Measurements from ENCODE around the gene RPL28. TPM values are rescaled to one million over a fixed set of nuclear protein-coding genes. Genes with fewer than 3 reads are reported as not detected.

Gene RPL28
- total RNA-seq, 5 donors from 2014 or later (not counting 1 experiment from before 2014, with no cell fraction given) = 3,465 to 4,436 (median 4,286) TPM

DNA sequence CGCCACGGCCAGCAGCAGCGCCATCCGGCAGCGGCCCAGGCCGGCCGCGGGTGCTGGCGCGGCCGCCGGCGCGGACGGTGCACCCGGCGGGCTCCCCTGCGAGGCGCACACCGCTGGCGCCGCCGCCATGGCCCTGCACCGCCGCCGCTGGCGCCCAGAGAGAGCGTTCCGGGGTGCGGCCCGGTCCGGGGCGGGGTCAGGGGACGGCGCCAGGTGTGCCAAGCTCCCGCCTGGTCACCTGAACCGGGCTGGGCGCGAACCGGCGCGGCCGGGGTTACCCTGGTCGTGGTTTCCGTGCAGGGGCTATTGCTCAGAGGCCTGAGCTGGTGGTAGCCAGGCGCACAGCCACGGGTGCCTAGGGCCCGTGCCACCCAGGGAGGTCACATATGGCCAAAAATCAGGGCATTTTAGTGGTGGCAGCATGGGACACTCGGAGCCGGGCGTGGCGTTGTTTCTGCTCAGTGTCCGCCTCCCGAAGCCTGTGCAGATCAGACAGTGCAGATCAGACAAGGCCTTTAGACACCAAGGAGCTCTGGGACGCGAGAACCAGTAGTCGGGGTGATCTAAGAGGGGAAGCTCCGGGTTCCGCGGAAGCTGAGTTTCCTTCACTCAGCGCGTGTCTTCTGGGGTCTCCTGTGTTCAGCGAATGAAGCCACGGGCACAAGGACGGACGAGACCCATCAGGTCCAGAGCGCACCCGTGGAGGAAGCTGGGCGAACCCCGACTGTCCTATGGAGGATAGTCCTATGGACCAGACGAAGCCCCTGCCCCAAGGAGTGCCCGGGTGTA is 1.4 kb upstream of the RPL28 start, which contains the start of gene TMEM238:
Gene TMEM238, minus strand, starts transcription at position 162 of the 789 bp plus-strand sequence. Its CDS starts 33 bp downstream, at position 129.
- ATAC-seq (replicated peaks in 1 of 4) (peak in 2 of 4 experiments; percentile 13 to 18), DNase-seq (peak in 14 of 35 experiments; percentile 20 to 55 (median 36))
- Mint-ChIP-seq H3K9me3 (no peaks in the 10 kb centered on the region), H3K36me3 (peaks cover 28% of the 10 kb centered on the region), H3K27ac (peak within 1 kb of the TSS; percentile 98 to 99), H3K27me3 (no peaks in the 10 kb centered on the region), H3K4me3 (peak within 1 kb of the TSS; percentile 98 to 100 (median 98)), H3K4me1 (peaks cover 58 to 67% (median 64%) of the 10 kb centered on the region in 3 donors)
- WGBS (ENCODE audit: insufficient coverage) = 17% methylated on average over 70 of the region's 72 CpGs
- ChIA-PET CTCF (interaction anchor here in 1 of 2 donors (0.6 to 2.1 kb wide), 2 partner anchors 45 to 295 kb away, joined by 6 to 9 read pairs; partner anchors contain the start of gene KMT5C), POLR2A (interaction anchor here (0.5 to 1.2 kb wide), 5 partner anchors 16 to 107 kb away, joined by 3 to 7 read pairs (median 4); partner anchors contain the start of genes KMT5C (in 1 of the 2), UBE2S (in 1 of the 2) and ZNF628 (in 1 of the 2))
- H3K27me3 ChIP-seq (replicated peaks in 1 of 2; ENCODE audit: control insufficient read depth in 2 of 2, extremely low read depth in 1 of 2, insufficient read depth in 2 of 2, low read length in 1 of 2) = no peaks in the 10 kb centered on the region
- peaks cover 4 to 30% of the 10 kb centered on the region in 2 donors for H3K36me3 ChIP-seq (ENCODE audit: control insufficient read depth in 2 of 2, extremely low read depth in 1 of 2, insufficient read depth in 1 of 2, low read length in 1 of 2)
- H3K4me1 ChIP-seq (ENCODE audit: control insufficient read depth in 1 of 2, extremely low read depth in 1 of 2, insufficient read depth in 2 of 2, low read length in 2 of 2) = peaks cover 26 to 57% of the 10 kb centered on the region in 2 experiments
- H3K9me3 ChIP-seq = no peaks in the 10 kb centered on the region
- peak within 1 kb of the TSS; percentile 81 for H3K27ac ChIP-seq (ENCODE audit: low read length)
- H3K4me3 ChIP-seq (ENCODE audit: control insufficient read depth in 1 of 2, extremely low read depth in 1 of 2, low read length in 1 of 2) = peak within 1 kb of the TSS; percentile 97 to 99

DNA sequence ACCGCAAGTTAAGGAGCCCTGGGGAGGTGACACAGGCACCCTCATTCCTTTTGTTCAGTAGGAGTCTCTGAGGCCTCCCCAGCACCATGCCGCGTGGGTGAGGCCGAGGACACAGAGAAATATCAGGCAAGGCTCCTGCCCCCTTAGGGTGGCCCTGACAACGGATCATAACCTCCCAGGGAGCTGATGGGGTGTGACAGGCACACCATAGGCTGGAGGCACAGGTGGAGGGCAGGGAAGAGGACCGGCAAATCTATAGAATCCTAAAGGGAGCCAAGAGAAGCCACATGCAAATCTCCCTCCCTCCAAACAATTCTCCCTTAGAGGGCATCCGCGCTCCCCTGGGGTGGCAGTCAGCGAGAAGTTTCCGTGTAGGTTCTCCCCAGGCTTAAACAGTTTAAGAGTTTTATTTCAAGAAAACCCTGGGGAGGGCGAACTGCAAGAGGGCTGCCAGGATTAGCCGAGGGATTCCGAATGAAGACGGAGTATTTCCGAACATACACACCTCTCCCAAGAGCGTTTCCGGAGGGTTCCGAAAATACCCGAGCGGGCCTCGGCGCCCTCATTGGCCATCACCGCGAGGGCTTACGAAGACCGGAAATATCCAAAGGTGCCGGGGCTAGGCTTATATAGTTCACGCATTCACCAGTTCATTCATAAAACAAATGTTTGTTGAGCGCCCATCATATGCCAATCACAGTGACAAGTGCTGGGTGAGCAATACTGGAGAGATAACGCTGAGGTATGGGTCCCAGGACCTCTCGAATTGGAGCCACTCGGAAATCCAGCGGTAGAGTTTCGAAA is 610 bp upstream of the RPL28 start:
- peak overlapping the region; percentile 98 to 100 (median 98) for H3K4me3 Mint-ChIP-seq
- Histone ChIP-seq H3K27ac (ENCODE audit: low read length) (peak overlapping the region; percentile 81), H3K4me1 (ENCODE audit: control insufficient read depth in 1 of 2, extremely low read depth in 1 of 2, insufficient read depth in 2 of 2, low read length in 2 of 2) (peaks cover 26 to 65% of the 10 kb centered on the region in 2 experiments), H3K4me3 (ENCODE audit: control insufficient read depth in 1 of 2, extremely low read depth in 1 of 2, low read length in 1 of 2) (peak overlapping the region; percentile 97 to 99), H3K27me3 (replicated peaks in 1 of 2; ENCODE audit: control insufficient read depth in 2 of 2, extremely low read depth in 1 of 2, insufficient read depth in 2 of 2, low read length in 1 of 2) (no peaks in the 10 kb centered on the region), H3K36me3 (ENCODE audit: control insufficient read depth in 2 of 2, extremely low read depth in 1 of 2, insufficient read depth in 1 of 2, low read length in 1 of 2) (peaks cover 4 to 37% of the 10 kb centered on the region in 2 donors), H3K9me3 (no peaks in the 10 kb centered on the region)
- H3K27me3 Mint-ChIP-seq = no peaks in the 10 kb centered on the region
- CTCF ChIA-PET = interaction anchor here in 1 of 2 donors (2.1 kb wide), 1 partner anchor 46 kb away, joined by 9 read pairs; the partner anchor contains the start of gene KMT5C
- H3K4me1 Mint-ChIP-seq = peaks cover 66 to 73% (median 72%) of the 10 kb centered on the region in 3 donors
- POLR2A ChIA-PET = interaction anchor here (0.5 to 0.6 kb wide), 3 partner anchors 23 to 91 kb away, joined by 3 to 4 read pairs (median 4); partner anchors contain the start of genes KMT5C (in 1 of the 2), UBE2S (in 1 of the 2) and ZNF628 (in 1 of the 2)
- ATAC-seq (replicated peaks in 1 of 4) (peak; percentile 79 to 86 (median 82)), DNase-seq (peak; percentile 90 to 99 (median 96))
- peak overlapping the region; percentile 98 to 99 for H3K27ac Mint-ChIP-seq
- no peaks in the 10 kb centered on the region for H3K9me3 Mint-ChIP-seq
- peaks cover 35% of the 10 kb centered on the region for H3K36me3 Mint-ChIP-seq
- WGBS (ENCODE audit: insufficient coverage) = 9% methylated on average over 27 of the region's 34 CpGs

DNA sequence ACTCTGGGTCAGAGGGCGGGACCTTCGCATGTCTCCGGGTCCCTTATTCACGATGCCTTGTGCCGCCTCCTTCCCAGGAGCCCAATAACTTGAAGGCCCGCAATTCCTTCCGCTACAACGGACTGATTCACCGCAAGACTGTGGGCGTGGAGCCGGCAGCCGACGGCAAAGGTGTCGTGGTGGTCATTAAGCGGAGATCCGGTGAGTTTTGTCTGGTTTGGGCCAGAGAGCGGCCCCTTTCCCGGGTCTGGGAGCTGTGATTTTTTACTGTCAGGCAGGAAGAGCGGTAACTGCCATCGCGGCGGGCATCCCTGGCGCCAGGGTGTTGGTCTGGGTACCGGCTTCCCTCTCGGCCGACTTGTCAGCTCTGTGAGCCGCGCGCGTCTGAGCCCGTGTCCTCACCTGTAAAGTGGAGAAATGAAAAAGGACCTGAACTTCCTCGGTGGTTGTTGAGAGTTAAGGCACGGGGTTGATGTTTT is 800 bp downstream of the RPL28 start:
- Mint-ChIP-seq H3K9me3 (no peaks in the 10 kb centered on the region), H3K4me3 (peak overlapping the region; percentile 98 to 100 (median 98)), H3K4me1 (peaks cover 76 to 81% (median 80%) of the 10 kb centered on the region in 3 donors), H3K27me3 (no peaks in the 10 kb centered on the region), H3K36me3 (peaks cover 37% of the 10 kb centered on the region), H3K27ac (peak overlapping the region; percentile 98 to 99)
- ATAC-seq (replicated peaks in 1 of 4) (no peak), DNase-seq (no peak)
- ChIA-PET CTCF (no interaction called here), POLR2A (interaction anchor here (1.1 to 1.6 kb wide), 3 partner anchors 21 to 47 kb away, joined by 3 to 7 read pairs (median 6); partner anchors contain the start of genes UBE2S (in 2 of the 2) and KMT5C (in 1 of the 2))
- H3K36me3 ChIP-seq (ENCODE audit: control insufficient read depth in 2 of 2, extremely low read depth in 1 of 2, insufficient read depth in 1 of 2, low read length in 1 of 2) = peaks cover 11 to 49% of the 10 kb centered on the region in 2 donors
- peak overlapping the region; percentile 97 to 99 for H3K4me3 ChIP-seq (ENCODE audit: control insufficient read depth in 1 of 2, extremely low read depth in 1 of 2, low read length in 1 of 2)
- H3K27me3 ChIP-seq (replicated peaks in 1 of 2; ENCODE audit: control insufficient read depth in 2 of 2, extremely low read depth in 1 of 2, insufficient read depth in 2 of 2, low read length in 1 of 2) = no peaks in the 10 kb centered on the region
- no peaks in the 10 kb centered on the region for H3K9me3 ChIP-seq
- H3K27ac ChIP-seq (ENCODE audit: low read length) = peak overlapping the region; percentile 81
- WGBS (ENCODE audit: insufficient coverage) = 0% methylated on average over 33 of the region's 33 CpGs
- peaks cover 26 to 77% of the 10 kb centered on the region in 2 experiments for H3K4me1 ChIP-seq (ENCODE audit: control insufficient read depth in 1 of 2, extremely low read depth in 1 of 2, insufficient read depth in 2 of 2, low read length in 2 of 2)

DNA sequence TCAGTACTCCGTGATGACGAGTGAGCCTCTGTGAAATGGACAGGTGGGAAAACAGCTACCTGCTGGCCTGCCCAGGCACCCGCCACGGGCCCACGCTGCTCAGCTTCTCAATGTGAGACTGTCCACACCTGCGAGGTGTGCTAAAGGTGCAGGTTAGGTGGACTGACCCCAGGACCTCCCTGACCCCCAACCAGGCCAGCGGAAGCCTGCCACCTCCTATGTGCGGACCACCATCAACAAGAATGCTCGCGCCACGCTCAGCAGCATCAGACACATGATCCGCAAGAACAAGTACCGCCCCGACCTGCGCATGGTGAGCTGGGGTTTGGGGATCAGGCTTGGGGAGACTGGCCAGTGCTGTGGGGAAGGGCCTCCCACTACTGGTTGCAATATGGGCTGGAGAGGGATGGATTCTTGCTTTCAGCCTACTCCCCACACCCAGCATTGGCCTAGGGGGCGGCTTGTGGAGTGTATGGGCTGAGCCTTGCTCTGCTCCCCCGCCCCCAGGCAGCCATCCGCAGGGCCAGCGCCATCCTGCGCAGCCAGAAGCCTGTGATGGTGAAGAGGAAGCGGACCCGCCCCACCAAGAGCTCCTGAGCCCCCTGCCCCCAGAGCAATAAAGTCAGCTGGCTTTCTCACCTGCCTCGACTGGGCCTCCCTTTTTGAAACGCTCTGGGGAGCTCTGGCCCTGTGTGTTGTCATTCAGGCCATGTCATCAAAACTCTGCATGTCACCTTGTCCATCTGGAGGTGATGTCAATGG is 2.2 kb downstream of the RPL28 start:
- H3K4me3 ChIP-seq (ENCODE audit: control insufficient read depth in 1 of 2, extremely low read depth in 1 of 2, low read length in 1 of 2) = peak overlapping the region in 1 of 2 donors; percentile 12
- DNase-seq (no peak), ATAC-seq (replicated peaks in 1 of 4) (no peak)
- WGBS (ENCODE audit: insufficient coverage) = 76% methylated on average over 6 of the region's 24 CpGs
- Mint-ChIP-seq H3K27me3 (no peaks in the 10 kb centered on the region), H3K36me3 (peaks cover 36% of the 10 kb centered on the region), H3K4me1 (peaks cover 66 to 70% (median 67%) of the 10 kb centered on the region in 3 donors), H3K4me3 (peak overlapping the region; percentile 98 to 100 (median 98)), H3K27ac (peak overlapping the region; percentile 78 to 98), H3K9me3 (no peaks in the 10 kb centered on the region)
- CTCF ChIA-PET = no interaction called here
- peaks cover 11 to 55% of the 10 kb centered on the region in 2 donors for H3K36me3 ChIP-seq (ENCODE audit: control insufficient read depth in 2 of 2, extremely low read depth in 1 of 2, insufficient read depth in 1 of 2, low read length in 1 of 2)
- peaks cover 26 to 71% of the 10 kb centered on the region in 2 experiments for H3K4me1 ChIP-seq (ENCODE audit: control insufficient read depth in 1 of 2, extremely low read depth in 1 of 2, insufficient read depth in 2 of 2, low read length in 2 of 2)
- H3K27ac ChIP-seq (ENCODE audit: low read length) = peak overlapping the region; percentile 31
- no peaks in the 10 kb centered on the region for H3K9me3 ChIP-seq
- H3K27me3 ChIP-seq (replicated peaks in 1 of 2; ENCODE audit: control insufficient read depth in 2 of 2, extremely low read depth in 1 of 2, insufficient read depth in 2 of 2, low read length in 1 of 2) = no peaks in the 10 kb centered on the region
- POLR2A ChIA-PET = interaction anchor here (0.6 to 1.6 kb wide), 7 partner anchors 15 to 212 kb away, joined by 3 to 7 read pairs (median 3); partner anchors contain the start of genes UBE2S (in 2 of the 2), KMT5C (in 1 of the 2) and ZNF524 (in 1 of the 2)

DNA sequence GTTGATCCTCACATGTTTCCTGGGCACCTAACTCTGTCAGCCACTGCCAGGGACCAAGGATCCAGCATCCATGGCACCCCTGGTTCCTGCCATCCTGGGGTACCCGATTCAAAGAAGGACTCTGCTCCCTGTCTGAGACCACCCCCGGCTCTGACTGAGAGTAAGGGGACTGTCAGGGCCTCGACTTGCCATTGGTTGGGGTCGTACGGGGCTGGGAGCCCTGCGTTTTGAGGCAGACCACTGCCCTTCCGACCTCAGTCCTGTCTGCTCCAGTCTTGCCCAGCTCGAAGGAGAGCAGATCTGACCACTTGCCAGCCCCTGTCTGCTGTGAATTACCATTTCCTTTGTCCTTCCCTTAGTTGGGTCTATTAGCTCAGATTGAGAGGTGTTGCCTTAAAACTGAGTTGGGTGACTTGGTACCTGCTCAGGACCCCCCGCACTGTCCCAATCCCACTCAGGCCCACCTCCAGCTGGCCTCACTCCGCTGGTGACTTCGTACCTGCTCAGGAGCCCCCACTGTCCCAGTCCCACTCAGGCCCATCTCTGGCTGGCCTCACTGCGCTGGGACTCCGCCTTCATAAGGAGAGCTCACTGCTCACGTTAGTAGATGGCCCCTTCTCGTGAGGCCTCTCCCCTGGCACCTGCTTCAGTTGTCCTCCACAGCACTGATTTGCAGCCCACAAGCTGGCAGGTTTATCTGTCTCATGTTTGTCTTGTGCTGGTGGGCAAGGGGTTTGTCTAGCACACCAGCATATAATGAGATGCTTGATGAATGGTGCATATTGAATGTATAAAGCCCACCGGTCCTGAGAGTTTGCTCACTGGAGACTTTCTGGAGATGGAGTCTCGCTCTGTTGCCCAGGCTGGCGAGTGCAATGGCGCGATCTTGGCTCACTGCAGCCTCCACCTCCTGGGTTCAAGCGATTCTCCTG is 3.9 kb downstream of the RPL28 start:
- peak overlapping the region in 2 of 3 donors; percentile 44 to 45 for H3K4me3 Mint-ChIP-seq
- POLR2A ChIA-PET = interaction anchor here in 1 of 2 donors (0.7 kb wide), 1 partner anchor 18 kb away, joined by 3 read pairs; no protein-coding TSS in a partner anchor
- H3K36me3 Mint-ChIP-seq = peaks cover 36% of the 10 kb centered on the region
- 83% methylated on average over 14 of the region's 21 CpGs for WGBS (ENCODE audit: insufficient coverage)
- no peak for ATAC-seq (replicated peaks in 1 of 4)
- H3K9me3 ChIP-seq = no peaks in the 10 kb centered on the region
- H3K27me3 Mint-ChIP-seq = no peaks in the 10 kb centered on the region
- CTCF ChIA-PET = interaction anchor here in 1 of 2 donors (0.9 kb wide), 1 partner anchor 10 kb away, joined by 3 read pairs; no protein-coding TSS in a partner anchor
- peaks cover 11 to 55% of the 10 kb centered on the region in 2 donors for H3K36me3 ChIP-seq (ENCODE audit: control insufficient read depth in 2 of 2, extremely low read depth in 1 of 2, insufficient read depth in 1 of 2, low read length in 1 of 2)
- peaks cover 21 to 60% of the 10 kb centered on the region in 2 experiments for H3K4me1 ChIP-seq (ENCODE audit: control insufficient read depth in 1 of 2, extremely low read depth in 1 of 2, insufficient read depth in 2 of 2, low read length in 2 of 2)
- no peaks in the 10 kb centered on the region for H3K9me3 Mint-ChIP-seq
- peaks cover 56 to 62% (median 57%) of the 10 kb centered on the region in 3 donors for H3K4me1 Mint-ChIP-seq
- H3K27ac ChIP-seq (ENCODE audit: low read length) = no peak overlapping the region
- H3K27ac Mint-ChIP-seq = peak overlapping the region; percentile 45 to 55
- no peak for DNase-seq
- H3K27me3 ChIP-seq (replicated peaks in 1 of 2; ENCODE audit: control insufficient read depth in 2 of 2, extremely low read depth in 1 of 2, insufficient read depth in 2 of 2, low read length in 1 of 2) = no peaks in the 10 kb centered on the region
- no peak overlapping the region for H3K4me3 ChIP-seq (ENCODE audit: control insufficient read depth in 1 of 2, extremely low read depth in 1 of 2, low read length in 1 of 2)
